GM12874 (cell line): Measurements from ENCODE around the gene LAP3.

ENCODE experiments used
- TF ChIP-seq, protein P1 (sequence below): IDR thresholded peaks from 2 replicates; pipeline ENCODE4 v1.5.1; 2011; ENCODE audit warnings: low read depth, mild to moderate bottlenecking, control low read depth, low read length, moderate library complexity; ENCODE audit not compliant: insufficient read depth

Gene LAP3

DNA sequence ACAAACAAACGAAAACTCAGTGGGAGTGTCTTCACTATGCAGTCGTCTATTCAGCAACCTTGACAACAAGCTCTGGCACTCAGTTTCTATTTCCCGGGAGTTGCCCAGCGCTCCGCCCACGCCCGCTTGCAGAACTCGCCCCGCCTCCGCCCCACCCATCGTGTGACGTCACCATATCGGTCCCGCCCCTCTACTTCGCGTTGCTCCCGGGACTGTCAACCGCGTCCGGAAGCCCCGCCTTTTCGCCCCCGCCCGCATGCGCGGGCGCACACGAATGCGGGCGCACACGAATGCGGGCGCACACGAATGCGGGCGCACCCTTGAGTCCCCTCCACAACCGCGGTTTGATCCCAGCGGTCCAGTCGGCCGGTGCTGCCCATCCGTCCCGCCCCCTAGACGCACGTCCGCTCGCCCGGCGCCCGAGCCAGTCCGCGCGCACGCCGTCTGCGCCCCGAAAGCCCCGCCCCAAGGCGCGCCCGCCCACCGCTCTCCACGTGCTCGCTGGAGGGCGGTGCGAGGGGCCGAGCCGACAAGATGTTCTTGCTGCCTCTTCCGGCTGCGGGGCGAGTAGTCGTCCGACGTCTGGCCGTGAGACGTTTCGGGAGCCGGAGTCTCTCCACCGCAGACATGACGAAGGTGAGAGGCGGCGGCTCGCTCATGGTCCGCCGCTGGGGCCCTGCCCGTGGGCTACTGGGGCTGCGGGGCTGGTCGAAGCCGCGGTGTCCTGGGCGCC, at the start of gene LAP3:
LAP3 (plus strand) TSS at position 267 of the 733 bp plus-strand sequence; CDS start at position 535, 268 bp downstream.
- TF ChIP-seq, protein P1, sequence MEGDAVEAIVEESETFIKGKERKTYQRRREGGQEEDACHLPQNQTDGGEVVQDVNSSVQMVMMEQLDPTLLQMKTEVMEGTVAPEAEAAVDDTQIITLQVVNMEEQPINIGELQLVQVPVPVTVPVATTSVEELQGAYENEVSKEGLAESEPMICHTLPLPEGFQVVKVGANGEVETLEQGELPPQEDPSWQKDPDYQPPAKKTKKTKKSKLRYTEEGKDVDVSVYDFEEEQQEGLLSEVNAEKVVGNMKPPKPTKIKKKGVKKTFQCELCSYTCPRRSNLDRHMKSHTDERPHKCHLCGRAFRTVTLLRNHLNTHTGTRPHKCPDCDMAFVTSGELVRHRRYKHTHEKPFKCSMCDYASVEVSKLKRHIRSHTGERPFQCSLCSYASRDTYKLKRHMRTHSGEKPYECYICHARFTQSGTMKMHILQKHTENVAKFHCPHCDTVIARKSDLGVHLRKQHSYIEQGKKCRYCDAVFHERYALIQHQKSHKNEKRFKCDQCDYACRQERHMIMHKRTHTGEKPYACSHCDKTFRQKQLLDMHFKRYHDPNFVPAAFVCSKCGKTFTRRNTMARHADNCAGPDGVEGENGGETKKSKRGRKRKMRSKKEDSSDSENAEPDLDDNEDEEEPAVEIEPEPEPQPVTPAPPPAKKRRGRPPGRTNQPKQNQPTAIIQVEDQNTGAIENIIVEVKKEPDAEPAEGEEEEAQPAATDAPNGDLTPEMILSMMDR, result no peak

DNA sequence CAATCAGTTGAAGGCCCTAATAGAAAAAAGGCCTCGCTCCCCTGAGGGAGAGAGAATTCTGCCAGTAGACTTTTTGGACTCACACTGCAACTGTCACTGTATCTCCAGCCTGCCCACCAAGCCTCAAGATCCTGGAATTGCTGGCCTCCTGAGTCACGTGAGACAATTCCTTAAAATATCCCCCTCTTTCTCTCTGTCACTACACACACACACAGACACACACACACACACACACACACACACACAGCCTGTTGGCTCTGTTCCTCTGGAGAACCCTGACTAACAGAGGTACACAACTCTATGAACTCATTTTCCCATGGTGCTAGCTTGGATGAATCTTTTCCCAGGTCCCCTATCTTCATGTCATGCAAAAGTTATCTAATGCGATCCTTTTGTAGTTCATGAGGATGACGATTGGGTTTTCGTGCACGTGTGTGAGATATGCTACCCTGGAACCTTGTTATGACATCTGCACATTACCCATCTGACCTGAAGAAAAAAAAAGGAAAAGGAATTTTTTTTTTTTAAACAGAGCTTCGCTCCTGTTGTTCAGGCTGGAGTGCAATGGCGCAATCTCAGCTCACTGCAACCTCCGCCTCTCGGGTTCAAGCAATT, 48.3 kb upstream of the LAP3 start:
- TF ChIP-seq, protein P1, result no peak

DNA sequence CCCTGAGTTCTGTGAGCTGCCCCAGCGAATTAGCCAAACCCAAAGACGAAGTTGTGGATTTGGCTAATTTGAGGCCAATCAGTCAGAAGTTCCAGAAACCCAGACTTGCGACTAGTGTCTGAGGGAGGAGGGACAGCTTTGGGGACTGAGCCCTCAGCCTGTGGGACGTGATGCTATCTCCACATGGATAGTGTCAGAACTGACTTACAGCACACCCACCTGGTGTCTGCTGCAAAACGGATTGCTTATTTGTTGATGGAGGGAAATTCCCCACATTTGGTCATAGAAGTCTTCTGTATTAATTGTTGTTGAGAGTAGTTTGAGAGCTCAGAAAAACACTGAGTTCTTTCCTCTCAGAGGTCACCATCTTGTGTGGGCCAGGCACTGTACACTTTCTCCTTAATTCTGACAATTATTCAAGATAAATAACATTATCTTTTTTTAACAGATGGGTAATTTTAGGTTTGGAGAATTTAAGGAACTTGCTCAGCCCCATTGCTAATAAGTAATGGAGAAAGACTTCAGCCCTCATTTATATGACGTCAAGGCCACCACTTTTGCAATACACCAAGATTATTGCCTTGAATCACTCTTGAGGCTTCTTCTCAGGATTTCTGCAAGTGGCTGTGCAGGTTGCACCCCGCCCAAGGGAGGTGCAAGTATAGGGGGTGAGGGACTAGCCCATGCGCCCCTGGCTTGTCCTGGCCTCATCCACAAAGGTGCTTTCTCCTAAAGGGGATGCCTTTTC, 45.3 kb upstream of the LAP3 start:
- TF ChIP-seq, protein P1, result no peak

DNA sequence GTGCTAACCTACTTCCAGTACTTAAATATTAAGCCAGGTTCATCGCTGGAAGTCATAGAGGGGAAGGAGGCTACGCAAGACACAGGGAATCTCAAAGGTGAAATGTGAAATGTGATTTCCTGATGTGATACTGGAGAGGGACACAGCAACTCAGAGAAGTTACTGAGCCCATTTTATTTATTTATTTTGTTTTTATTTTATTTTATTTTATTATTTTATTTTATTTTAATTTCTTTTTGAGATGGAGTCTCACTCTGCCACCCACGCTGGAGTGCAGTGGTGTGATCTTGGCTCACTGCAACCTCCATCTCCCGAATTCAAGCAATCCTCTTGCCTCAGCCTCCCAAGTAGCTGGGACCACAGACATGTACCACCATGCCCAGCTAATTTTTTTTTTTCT, 42.3 kb upstream of the LAP3 start:
- TF ChIP-seq, protein P1, result no peak

DNA sequence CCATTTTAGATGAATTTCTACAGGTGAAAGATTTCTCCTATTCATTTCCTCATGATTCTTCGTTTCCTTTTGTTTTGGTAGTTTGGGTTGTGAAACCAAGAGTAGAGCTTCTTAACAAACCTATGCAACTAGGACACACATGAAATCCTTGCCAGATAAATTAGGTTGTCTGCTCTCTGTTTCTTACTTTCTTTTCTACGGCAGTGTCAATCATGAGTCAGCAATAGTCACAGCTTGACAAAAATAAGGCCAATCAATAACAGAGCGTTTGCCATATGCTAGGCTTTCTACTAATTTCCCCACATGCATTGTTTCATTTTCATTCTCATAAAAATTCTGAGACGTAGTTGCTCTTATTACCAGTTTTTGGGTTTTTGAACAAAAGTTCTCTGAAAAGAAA, 41.8 kb upstream of the LAP3 start:
- TF ChIP-seq, protein P1, result no peak

DNA sequence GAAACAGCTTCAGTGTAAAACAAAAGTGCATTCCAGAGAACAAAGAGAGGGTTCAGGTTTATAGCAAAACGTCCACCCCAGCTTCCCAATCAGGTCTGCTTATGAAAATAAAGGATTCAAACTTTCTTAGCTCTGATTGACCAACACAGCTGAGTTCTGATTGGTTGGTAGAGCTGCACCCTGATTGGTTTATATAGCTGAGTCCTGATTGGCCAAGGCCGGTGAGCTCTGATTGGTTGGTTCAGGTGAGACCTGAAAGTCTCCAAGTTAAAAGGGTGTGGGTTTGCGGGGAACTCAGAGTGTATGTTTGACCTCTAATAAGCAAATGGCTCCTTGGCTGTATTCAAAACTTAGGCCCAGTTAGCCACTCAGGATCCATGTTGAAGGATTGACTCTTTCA, 41.1 kb upstream of the LAP3 start:
- TF ChIP-seq, protein P1, result no peak

DNA sequence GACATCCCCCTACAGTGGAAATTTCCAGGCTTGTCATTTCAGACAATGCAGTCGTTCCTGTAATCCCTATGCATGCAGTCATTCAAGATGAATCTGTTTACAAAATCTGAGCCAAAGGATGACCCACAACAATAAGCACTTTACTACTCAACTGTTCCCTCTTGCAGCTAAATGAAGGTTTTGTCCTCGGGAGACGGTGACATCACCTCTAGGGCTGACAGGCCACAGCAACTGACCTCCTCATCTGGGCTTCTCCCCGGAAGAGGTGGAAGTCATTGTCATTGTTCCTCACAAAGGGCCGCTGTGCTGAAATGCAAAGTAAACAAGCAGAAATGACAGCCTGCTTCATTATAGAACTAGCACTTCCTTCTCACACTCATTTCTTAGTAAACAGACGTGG, 32.8 kb upstream of the LAP3 start:
- TF ChIP-seq, protein P1, result no peak
